HG03342 (cell line): ENCODE results near the gene SLC46A3.
"Not testable (repeated sequence)": the region's sequence is repeated elsewhere in the genome, so short reads cannot be mapped to it uniquely, and the experiment has no call there.

ENCODE experiments used
- ATAC-seq: cut with Tn5 transposase; IDR thresholded peaks from one replicate; pipeline ENCODE4 v1.9.1; 2021; ENCODE audit warnings: mild to moderate bottlenecking, moderate library complexity; ENCODE audit not compliant: unreplicated experiment

SLC46A3 gene

GRCh38 chr13:28734906-28735305 is 16.1 kb upstream of the SLC46A3 start:
- ATAC-seq, result no peak

GRCh38 chr13:28730762-28731161 is 12.0 kb upstream of the SLC46A3 start:
- ATAC-seq, result no peak

GRCh38 chr13:28729541-28729940 is 10.8 kb upstream of the SLC46A3 start:
- ATAC-seq, result no peak

GRCh38 chr13:28728642-28729041 is 9.9 kb upstream of the SLC46A3 start:
- ATAC-seq, result no peak

GRCh38 chr13:28725046-28725610 is 6.4 kb upstream of the SLC46A3 start:
- no peak for ATAC-seq

GRCh38 chr13:28723806-28724205 is 5.0 kb upstream of the SLC46A3 start:
- no peak for ATAC-seq

GRCh38 chr13:28719227-28720055 is 671 bp upstream of the SLC46A3 start:
- no peak for ATAC-seq

- no peak for ATAC-seq
These were observed 601 bp downstream of the SLC46A3 start for GRCh38 chr13:28718196-28718542.

GRCh38 chr13:28717170-28717569 is 1.6 kb downstream of the SLC46A3 start:
- no peak for ATAC-seq

- ATAC-seq, result no peak
These were observed 2.3 kb downstream of the SLC46A3 start for GRCh38 chr13:28716511-28716910.

- no peak for ATAC-seq
These were observed 4.1 kb downstream of the SLC46A3 start for GRCh38 chr13:28714651-28715050.

- ATAC-seq, result no peak
These were observed 8.6 kb downstream of the SLC46A3 start for GRCh38 chr13:28710161-28710560.

- ATAC-seq, result peak; percentile 99
These were observed 10.9 kb downstream of the SLC46A3 start for GRCh38 chr13:28707629-28708427.

- ATAC-seq, result no peak
These were observed 13.2 kb downstream of the SLC46A3 start for GRCh38 chr13:28705461-28706083.

- ATAC-seq, result no peak
These were observed 13.9 kb downstream of the SLC46A3 start for GRCh38 chr13:28704919-28705318.

GRCh38 chr13:28704282-28704681 is 14.5 kb downstream of the SLC46A3 start:
- no peak for ATAC-seq

GRCh38 chr13:28699246-28699645 is 19.5 kb downstream of the SLC46A3 start:
- ATAC-seq, result no peak

- no peak for ATAC-seq
These were observed 21.3 kb downstream of the SLC46A3 start for GRCh38 chr13:28697441-28697840.

- ATAC-seq, result not testable (repeated sequence)
These were observed 24.9 kb downstream of the SLC46A3 start for GRCh38 chr13:28693605-28694491.

- ATAC-seq, result no peak
These were observed 32.9 kb downstream of the SLC46A3 start for GRCh38 chr13:28685892-28686291.
